NCI-H2107 (cell line): ENCODE results near the gene CCNY.

ENCODE experiments used
- DNase-seq: peaks from one replicate; lab custom pipeline; 2025; lab: John Stamatoyannopoulos, UW

CCNY gene

DNA sequence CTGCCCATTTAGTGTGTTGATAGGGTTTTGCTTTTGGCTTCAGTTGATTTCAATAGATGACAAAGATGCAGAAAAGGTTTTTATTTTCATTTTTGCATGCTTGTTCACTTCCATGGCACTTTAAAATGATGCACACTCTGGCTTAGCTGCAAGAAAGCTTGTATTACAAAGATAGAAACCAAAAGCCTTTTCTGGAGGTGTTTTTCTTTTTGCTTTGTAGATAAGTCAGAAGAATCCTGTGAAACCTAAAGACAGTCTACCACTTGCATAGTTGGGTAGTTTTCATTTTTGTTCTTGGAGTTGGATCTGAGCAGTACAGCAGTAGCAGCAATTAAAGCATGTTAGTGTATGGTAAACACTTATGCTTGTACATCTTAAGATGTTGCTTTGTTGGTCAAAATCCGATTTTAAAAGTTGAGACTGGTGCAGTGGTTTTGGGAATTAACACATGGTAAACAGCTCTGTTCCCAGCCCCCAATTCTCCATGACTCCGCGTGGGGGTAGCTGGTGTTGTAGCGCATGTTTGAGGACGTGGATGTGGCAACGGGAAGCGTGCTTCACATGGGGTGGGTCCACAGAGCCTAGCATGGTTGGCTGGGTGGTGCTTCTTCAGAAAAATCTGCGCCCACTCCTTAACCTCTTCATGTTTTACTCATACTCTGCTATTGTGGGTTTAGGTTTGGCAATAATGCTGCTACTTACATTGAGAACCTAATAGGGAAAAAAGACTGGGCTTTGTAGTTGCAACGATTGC lies 19.8 kb downstream of the CCNY start:
- DNase-seq, result no peak

DNA sequence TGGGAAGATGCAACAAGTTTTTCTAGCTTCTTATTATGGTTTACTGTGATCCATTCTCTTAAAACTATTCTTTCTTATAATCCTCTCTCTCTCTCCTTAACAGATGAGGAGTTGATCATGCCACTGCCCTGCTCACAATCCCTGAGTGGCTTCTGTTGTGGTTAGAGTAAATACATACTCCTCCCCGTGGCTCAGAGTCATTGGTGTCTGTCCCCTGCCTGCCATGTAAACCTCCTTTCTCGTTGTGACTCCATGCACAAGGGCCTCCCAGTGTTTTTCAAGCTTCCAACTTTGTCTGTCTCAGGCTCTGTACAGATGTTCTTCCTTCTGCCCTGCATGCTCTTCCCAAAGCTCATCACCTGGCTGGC lies 20.4 kb downstream of the CCNY start:
- no peak for DNase-seq

DNA sequence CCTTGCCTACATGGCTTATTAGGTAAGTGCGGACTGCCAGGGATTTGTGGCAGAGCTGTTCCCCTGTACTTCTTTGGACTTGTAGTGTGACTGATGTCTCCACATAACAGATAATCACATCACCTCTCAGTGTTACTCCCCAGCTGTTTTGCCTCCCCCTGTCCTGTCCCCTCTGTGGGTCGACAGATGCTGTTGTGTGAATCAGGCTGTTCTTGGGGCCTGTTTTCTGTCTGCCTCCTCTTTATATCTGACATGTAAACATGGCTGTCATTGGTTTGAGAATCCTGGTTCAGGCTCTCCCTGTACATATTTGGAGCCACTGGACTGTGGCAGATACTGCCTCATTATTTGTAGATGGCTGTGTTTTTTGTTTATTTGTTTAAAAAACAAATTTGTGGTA lies 22.7 kb downstream of the CCNY start:
- no peak for DNase-seq

DNA sequence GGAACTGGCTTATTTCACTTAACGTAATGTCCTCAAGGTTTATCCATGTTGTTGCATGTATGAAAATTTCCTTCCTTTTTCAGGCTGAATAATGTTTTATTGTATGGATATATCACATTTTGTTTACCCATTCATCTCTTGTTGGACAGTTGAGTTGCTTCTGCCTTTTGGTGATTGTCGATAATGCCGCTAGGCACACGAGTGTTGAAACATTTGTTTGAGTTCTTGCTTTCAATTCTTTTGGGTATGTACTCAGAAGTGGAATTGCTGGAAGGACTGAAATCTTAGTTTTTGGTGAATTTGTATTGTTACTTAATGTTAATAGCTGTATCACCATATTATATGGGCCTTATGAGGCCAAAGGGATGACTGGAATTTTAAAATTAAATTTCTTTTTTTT lies 23.6 kb downstream of the CCNY start:
- no peak for DNase-seq

DNA sequence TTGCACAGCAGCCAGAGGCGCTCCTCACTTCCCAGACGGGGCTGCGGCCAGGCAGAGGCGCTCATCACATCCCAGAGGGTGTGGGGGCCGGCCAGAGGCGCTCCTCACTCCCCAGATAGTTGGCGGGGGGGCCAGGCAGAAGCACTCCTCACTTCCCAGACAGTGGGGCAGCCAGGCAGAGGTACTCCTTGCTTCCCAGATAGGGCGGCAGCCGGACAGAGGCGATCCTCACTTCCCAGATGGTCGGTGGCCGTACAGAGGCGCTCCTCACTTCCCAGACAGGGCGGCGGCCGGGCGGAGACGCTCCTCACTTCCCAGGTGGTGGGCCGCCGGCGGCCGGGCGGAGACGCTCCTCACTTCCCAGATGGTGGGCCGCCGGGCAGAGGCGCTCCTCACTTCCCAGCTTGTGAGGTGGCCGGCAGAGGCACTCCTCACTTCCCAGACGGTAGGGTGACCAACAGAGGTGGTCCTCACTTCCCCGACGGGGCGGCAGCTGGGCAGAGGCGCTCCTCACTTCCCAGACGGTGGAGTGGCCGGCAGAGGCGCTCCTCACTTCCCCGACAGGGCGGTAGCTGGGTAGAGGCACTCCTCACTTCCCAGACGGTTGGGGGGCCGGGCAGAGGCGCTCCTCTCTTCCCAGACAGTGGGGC lies 26.5 kb downstream of the CCNY start:
- no peak for DNase-seq

DNA sequence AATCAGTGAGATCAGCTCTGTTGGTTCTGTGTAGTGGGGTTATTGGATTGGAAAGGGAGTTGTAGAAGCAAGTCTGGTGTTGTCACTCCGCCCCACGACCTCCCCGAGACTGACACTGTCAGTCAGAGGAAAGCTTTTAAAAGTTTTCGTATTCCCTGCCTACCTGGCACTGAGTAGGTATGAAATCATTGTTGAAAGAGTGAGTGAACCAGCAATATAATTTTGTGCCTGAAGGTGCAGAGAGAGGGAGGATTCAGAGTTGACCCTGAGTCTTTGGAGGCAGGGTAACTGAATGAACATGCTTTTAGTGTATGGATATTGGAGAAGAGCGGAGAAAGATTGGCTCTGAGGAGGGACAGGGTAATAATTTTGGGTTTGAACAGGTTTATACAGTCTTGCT lies 27.3 kb downstream of the CCNY start:
- DNase-seq, result no peak

DNA sequence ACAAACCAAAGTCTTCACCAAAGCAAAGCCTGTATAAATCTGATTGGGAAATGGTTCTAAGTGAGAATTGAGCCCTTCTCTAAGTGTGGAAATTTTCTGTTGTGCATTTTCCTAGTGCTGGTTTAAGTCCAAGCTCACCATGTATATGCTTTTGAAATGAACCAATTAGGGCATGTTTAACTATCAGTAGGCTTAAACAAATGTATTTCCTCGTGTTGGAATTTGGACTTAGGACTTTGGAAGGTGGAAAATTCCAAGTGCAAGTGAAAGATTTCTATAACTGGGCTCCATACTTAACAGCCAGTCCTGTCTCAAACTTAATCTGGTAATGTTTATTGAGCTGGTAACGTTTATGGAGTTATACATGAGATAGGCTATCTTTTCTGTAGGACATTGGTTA lies 28.5 kb downstream of the CCNY start:
- no peak for DNase-seq

DNA sequence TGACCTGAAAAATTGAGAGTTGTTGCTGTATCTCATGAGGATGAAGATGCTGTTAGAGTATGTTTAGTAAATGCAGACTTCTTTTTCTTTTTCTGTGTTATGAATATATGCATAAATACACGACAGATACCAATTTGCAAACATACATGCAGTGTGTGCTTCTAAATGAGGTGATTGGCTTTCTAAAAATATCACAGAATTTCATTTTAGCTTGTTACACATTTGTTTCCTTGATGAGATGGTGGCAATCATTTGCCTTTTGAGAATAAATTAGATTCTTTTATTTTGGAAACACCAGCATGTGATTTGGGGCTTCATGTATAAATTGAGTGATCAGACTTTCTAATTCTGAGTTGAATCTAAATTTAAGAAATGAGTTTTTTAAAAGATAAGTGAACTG lies 29.7 kb downstream of the CCNY start:
- no peak for DNase-seq

DNA sequence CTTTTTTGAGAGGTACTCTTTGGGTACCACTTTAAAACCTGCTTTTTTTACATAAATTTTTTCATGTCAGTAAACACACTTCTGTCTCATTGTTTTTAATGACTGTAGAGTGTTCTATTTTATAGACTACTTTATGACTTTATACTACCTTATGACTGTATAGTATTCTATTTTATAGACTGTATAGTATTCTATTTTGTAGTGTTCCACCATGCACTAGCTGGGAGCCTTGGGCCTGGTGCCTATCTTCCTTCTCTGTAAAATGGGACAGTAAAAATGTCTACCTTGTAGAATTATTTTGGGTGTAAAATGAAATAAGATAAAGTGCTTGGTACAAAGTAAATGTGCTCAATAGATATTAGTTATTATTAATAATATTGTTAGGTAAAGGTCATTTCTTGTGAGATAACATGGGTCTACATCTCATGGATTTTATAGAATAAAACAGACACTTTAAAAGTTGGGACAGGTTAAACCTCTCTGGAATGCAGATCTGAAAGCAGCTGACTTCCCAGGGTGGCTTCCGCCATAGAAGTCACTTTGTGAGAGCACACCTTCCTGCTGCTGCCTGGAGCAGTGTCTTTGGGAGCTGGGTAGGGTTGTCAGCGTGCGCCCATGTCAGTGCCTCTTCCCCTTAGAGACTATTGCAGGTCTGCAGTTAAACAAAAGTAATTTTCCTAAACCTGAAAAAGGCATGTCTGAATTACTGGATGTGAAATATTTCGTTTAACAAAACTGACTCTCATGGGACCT lies 31.0 kb downstream of the CCNY start:
- DNase-seq, result no peak

DNA sequence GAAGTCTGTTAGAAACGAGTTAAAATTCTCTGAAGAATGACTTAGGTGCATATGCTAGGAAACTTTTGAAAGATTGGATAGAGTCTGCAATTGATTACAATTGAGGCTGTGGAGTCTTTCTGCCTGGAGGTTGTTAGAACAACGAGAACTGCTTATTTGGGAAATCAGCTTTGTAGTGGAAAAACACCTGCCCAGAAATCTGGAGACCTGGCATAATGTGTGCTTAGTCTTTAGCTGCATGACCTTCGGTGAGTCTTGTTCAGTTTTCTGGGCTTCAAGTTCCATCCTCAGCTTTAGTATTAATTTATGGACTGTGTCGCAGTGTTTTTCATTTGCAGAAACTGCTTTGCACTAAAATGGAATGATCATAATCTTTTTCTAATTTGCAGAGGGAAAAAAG lies 31.7 kb downstream of the CCNY start:
- DNase-seq, result no peak

DNA sequence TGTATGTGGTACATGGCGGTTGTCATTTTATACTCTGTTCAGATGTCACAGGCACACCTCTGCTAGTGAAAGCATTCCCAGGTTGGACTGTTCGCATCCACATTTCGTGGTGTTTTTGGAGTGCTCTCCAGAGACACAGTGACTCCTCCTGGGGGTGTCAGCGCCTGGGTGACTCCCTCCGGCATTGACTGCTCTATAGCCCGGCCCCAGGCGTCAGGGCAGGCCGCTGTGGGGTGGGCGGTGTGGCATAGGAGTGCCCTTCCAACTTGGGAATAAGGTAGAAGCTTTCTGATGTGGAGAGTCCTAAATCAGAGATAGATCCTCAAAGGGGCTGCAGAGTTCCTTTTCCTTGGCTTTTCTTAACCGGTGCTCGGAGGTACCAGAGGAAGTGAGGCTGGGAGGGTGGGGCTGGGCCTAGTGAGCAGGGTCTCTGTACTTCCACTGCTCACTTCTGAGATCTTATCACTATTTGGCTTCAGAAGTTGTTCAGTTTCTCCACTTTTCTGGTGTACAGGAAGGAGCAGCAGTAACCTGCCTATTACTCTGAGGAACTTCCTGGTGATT lies 32.3 kb downstream of the CCNY start:
- no peak for DNase-seq

DNA sequence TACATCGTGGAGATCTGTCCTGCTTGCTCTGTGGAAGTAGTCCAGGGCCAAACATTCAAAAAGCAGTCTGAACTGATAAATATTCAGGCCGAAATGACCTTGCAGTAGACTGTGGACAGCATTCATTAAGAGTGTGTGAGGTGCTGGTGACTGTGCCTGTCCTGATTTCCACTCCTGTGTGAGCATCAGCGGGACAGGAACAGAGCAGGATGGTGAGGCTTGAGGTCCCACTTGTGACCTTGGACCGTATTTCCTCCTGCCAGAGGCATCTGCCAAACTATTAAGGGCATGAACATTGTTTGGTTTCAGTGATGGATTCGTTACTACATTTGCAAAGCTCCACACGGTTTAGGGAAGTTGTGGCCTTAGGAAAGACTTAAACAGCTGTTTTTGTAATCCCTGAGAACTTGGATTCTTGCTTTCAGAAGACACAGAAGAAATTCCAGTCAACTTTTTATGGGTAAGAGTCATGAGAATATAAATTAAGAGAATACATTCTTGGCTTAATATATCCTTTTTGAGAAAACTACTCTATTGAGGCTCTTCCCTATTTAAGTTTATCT lies 32.8 kb downstream of the CCNY start:
- DNase-seq, result no peak

DNA sequence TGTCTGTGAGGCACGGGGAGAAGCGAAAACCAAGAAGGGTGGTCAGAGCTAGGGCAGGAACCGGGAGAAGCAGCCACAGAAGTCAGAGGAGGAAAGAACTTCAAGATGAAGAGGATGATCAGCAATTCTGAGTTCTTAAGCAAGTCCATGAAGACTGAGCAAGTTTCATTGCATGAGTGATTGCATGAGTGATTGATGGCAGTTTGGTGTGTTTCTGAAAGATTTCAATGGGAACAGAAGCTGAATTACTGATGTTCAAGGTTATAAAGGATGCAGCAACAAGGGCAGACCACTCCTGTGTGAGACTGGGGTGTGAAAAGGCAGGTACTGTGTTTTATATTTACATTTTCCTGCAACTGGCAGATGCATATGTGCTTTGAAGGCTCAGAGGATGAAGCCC lies 35.4 kb downstream of the CCNY start:
- DNase-seq, result no peak

DNA sequence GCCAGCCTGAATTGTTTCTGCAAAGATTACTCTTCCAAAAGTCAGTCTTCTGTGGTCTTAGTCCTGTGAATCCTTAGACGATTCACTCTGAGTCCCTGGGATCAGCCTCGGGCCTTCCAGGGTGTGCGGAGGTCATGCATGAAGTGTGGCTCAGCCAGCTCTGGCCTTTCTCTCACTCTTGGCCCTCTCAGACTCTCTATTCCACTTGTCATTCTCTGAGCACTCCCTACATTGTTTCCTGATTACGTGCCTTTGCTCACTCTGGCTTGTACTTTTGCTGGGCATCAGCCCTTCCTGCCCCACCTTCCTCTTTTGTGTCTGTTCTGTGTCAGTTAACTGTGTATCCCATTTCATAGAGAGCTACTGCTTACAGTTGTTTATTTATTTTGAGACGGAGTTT lies 36.0 kb downstream of the CCNY start:
- no peak for DNase-seq

DNA sequence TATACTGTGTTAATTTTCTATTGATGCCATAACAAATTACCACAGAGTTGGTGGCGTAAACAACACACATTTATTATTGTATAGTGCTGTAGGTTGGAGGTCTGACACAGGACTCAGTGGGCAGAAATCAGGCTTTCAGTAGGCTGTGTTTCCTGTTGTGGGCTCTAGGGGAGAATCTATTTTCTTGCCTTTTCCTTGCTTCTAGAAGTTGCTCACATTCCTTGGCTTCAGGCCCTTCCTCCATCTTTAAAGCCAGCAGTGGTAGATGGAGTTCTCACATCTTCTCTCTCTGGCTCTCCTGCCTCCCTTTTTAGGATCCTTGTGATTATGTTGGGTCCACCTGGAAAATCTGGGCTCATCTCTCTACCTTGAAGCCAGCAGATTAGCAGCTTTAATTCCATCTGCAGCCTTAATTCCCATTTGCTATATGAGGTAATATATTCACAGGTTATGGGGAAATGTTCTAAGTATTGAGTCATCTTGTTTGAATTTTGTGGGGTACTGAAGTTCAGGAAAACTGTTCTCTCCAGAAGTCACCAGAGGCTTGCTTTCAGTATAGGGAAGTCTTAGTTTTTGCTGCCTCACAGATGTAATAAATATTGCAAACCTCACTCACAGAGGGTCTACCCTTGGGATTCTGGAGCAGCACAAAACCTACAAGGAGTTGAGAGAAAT lies 38.9 kb downstream of the CCNY start:
- DNase-seq, result no peak

DNA sequence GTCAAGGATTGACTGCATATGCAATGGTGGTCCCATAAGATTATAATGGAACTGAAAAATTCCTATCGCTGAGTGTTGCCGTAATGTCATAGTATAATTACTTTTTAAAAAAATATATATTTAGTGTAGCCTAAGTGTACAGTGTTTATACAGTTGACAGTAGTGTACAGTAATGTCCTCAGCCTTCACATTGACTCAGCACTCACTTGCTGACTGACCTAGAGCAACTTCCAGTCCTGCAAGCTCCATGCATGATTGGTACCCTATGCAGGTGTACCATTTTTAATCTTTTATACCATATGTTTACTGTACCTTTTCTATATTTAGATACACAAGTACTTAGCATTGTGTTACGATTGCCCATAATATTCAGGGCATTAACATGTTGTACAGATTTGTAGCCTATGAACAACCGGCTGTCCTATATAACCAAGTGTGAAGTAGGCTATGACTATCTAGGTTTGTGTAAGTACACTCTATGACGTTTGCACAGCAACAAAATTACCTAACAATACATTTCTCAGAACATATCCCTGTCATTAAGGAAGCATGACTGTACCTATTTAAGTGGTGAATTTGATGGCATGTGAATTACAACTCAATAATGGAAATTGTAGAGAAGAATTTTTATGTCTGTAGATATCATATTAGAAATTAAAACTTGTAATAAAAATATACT lies 40.9 kb downstream of the CCNY start:
- DNase-seq, result no peak

DNA sequence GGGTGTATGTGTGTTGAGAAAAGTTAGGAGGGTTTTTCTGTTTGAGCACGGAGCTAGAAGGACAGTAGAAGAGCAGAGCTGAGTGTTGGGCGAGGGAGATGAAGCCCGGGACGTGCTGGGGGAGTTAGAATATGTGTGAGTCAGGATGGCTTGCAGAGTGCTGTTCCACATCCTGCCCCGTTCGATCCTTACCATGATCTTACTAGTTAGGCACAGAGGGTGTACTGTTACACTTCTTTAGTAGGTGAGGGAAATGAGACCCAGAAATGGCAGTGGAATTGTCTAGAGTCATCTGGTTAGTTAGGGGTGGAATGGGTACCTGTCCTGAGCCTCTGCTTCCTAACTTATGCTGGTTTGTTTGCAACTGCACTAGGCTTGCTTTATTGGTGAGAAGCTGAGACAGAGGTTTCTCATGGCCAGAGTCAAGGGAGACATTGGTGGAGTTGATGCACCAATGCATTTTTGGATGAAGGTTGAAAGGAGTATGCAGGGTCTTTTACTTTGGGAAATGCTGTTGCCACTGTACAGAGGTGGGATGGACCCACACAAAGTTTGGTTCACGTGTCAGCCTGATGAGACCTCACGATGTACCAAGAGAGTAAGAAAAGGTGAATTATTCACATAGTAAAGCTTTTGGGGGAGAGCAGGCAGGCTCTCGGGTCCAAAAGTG lies 42.4 kb downstream of the CCNY start:
- DNase-seq, result no peak

DNA sequence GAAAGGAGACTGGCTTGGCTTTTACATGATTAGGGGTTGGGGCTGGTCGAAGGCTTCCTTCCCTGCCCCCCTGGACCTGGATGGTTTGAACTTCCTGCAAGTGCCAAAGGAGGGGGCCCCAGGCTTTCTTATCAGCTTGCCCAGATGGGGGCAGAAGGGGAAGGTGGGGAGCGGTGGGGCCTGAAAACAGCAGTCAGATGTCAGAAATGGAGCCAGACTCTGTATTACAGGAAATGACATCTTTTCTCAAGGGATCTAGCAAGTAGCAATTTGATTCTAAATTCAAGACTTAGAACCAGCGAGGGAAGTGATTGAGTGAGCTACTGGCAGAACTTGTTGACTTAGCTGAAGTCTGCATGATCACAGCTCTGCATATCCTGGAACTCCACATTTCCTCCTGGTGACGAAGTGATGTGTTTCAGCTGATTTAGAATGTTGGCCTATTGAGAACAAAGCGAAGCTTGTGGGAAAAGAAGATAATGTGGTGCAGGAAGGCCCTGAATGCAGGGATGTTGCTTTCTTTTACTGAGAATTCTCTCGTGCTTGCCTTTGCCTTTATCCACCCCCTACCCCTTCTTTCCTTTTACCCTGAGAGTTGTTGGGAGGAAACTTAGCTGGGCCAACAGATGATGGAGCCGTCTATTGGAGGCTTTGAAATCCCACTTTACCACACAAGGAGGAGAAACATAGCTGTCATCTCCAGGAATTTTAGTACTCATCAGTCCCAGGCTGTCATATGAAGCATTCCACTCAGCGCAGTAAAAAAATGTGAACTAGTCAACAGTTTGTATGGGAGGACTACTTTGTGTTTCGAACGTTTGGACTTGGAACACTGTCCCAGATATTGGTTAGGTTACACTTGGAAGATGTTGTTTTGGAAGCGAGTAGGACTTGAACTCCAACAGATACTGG lies 43.2 kb downstream of the CCNY start:
- DNase-seq, result no peak

DNA sequence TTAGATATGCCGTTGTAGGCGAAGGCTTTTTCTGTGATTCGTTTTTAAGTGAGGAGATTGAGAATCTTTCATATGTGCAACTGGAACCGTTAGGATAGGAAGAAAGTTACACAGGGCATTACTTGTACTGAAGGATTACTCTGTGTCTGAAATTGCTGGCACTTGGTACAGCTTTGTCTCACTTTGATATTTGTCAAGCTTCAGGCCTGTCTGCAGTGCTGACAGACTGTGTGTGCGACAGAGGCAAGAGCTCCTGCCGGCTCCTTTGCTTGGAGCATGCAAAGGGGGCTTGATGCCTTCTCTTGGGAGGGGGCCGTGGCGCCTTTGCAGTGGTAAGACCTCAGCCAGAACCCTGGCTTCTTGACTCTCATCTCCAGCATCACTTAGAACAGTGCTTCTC lies 45.8 kb downstream of the CCNY start:
- DNase-seq, result no peak
